HG02973 (cell line): ENCODE measurements around the gene GMPR.
"Not testable (repeated sequence)": the region's sequence is repeated elsewhere in the genome, so short reads cannot be mapped to it uniquely, and the experiment has no call there.

Experiments used
- ATAC-seq: cut with Tn5 transposase; IDR thresholded peaks from one replicate; pipeline ENCODE4 v1.9.1; 2021; ENCODE audit warnings: moderate library complexity; ENCODE audit not compliant: unreplicated experiment

The GMPR gene

DNA sequence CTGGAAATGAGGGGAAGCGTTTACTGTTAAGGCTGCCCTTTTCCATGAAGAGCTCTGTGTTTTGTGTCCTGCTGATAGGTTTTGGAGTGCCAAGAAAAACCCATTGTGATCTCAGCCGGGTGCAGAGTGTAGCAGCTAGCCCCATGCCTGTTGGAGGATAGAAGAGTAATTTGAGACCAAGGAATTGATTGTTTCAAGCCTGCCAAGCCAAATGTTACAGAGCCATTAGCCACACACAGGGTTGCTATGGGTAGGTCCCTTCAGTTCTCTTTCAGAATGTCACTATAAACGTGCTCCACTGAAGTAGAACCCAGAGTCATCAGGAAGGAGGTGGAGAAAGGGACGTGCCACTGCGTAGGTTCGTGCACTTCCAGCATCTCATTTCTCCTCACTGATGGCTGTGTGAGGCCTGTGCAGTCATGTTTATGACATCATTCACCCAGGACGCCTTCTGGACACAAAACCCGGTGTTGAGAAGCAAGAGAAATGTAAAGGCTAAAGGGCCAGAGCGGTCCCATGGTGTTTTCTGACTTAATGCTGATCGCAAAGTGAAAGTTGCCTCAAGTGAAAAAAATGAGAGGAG is 6.6 kb downstream of the GMPR start:
- ATAC-seq, result no peak

DNA sequence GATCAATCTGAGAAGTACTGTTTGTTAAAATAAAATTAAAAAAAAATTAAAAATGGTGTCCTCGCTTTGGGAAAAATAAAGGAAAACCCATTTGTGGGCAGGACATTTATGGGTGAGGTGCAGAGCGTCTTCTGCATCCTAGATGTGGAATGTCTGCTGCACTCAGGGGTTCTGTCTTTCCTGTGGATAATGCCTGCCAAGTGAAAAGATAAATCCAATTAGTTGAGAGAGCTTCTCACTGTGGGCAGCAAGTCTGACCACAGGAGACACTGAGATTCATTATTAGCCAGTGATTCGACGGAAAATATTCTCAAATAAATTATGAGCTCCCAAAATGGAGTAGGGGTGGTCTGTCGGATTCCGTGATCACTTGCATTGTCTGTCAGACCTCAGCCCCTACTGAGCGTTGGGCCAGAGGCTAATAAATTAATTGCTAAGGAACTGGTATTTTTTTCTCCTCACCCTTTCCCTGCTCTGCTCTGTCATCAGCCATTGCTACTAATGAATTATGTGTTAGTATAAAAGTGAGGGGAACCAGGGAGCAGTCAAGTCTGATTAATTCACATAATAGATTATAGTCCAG is 10.0 kb downstream of the GMPR start:
- ATAC-seq, result no peak

DNA sequence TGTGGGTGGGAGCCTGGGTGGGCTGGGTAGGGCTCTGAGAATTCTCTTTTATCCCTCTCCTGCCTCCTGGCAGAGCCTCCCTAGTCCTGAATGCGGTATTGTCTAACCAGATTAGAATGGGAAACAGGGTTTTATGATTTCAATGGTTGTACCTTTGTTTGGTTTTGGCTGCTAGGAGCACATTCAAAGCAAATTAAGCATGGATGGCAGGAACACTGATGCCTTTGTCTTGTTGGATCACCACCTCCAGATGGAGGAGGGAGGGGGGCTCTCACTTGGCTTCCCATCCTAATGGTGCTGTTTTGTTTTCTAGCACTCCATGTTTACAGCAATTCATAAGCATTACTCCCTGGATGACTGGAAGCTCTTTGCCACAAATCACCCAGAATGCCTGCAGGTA is 11.6 kb downstream of the GMPR start:
- no peak for ATAC-seq

DNA sequence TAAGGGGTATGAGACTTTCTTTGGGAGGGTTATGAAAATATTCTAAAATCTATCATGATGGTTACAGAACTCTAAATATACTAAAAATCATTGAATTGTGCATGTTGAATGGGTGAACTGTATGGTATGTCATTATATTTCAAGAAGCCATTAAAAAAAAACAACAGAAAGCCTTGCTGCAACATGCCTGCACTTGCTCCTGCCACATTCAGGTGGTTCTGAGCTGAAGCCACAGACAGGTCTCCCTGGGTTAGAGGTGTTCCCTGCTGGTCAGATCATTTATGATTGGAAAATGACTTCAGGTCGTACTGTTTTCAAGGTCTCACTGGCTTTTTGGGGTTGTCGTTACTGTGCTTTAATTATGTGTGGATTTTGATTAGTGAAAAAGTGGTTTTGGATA is 13.3 kb downstream of the GMPR start:
- no peak for ATAC-seq

GRCh38 chr6:16252686-16253299 is 14.4 kb downstream of the GMPR start:
- ATAC-seq, result no peak

GRCh38 chr6:16253399-16254144 is 15.2 kb downstream of the GMPR start:
- ATAC-seq, result no peak

DNA sequence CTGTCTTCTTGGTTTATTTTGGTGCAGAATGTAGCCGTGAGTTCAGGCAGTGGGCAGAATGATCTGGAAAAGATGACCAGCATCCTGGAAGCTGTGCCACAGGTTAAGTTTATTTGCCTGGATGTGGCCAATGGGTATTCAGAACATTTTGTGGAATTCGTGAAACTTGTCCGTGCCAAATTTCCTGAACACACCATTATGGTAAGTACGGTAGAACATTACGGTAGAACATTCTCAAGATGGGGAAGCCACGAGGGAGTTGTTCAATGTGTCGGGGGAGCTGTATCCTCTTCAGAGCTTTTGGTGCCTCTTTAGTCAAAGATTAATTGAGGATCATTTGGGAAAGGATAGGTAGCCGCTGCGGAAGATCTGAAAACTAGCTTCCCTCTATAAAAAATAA is 16.1 kb downstream of the GMPR start:
- ATAC-seq, result no peak

GRCh38 chr6:16256781-16257180 is 18.4 kb downstream of the GMPR start:
- no peak for ATAC-seq

- no peak for ATAC-seq
Measured at GRCh38 chr6:16257999-16258708, 19.8 kb downstream of the GMPR start.

- ATAC-seq, result no peak
Measured at GRCh38 chr6:16258709-16259075, 20.3 kb downstream of the GMPR start.

DNA sequence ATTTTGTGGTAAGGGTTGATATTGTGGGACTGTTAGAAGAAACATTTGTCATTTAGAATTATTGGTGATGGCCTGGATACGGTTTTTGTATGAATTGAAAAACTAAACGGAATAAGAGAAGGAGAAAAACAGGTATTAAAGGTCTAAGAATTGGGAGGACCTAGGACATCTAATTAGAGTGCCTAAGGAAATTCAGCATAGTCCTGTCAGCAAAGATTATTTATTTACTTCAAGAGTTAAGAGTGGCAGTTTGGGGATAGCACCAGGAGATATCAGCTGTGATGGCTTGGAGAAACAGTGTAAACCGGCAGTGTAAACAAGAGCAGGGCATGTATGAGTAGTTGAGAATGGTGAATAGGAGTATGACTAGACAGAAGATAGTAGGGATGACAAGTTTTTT is 21.2 kb downstream of the GMPR start:
- ATAC-seq, result not testable (repeated sequence)

GRCh38 chr6:16260602-16261001 is 22.2 kb downstream of the GMPR start:
- not testable (repeated sequence) for ATAC-seq

DNA sequence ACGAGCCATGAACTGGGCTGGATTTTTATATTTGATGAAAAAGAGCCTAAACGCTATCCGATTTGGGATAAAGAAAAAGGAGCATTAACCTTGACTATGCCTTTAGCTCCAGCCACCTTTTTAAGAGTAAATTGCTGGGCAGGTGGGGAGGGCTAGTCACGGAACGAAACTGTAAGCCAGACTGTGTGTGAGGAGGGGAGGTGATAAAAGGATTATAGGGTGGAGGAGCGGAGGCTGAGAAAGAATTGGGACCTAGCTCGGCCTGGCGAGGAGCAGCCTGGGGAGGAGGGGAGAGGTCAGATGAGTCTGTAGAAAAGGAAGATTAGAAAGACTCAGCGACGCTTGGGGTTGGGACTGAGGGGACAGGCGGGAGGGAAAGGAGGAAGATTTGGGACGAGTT is 24.4 kb downstream of the GMPR start:
- ATAC-seq, result not testable (repeated sequence)

DNA sequence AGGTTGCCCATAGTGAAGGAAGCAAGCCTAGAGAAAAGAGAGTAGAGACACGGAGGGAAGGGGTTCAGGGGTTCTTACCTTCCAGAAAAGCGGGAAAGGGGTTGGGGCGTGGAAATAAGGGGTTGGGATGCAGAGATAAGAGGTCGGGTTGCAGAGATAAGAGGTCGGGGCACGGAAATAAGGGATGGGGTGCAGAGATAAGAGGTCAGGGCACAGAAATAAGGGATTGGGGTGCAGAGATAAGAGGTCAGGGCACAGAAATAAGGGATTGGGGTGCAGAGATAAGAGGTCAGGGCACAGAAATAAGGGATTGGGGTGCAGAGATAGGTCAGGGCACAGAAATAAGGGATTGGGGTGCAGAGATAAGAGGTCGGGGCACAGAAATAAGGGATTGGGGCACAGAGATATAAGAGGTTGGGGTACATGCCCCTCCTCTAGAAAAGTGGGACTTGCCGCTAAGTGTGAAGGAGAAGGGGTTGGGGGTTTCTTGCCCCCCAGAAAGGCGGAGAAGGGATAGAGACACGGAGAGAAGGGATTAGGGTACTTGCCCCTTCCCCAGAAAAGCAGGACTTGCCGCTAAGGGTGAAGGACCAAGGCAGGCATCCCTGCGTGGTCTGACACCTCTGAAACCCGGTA is 25.2 kb downstream of the GMPR start:
- not testable (repeated sequence) for ATAC-seq

GRCh38 chr6:16264785-16265184 is 26.4 kb downstream of the GMPR start:
- ATAC-seq, result no peak

DNA sequence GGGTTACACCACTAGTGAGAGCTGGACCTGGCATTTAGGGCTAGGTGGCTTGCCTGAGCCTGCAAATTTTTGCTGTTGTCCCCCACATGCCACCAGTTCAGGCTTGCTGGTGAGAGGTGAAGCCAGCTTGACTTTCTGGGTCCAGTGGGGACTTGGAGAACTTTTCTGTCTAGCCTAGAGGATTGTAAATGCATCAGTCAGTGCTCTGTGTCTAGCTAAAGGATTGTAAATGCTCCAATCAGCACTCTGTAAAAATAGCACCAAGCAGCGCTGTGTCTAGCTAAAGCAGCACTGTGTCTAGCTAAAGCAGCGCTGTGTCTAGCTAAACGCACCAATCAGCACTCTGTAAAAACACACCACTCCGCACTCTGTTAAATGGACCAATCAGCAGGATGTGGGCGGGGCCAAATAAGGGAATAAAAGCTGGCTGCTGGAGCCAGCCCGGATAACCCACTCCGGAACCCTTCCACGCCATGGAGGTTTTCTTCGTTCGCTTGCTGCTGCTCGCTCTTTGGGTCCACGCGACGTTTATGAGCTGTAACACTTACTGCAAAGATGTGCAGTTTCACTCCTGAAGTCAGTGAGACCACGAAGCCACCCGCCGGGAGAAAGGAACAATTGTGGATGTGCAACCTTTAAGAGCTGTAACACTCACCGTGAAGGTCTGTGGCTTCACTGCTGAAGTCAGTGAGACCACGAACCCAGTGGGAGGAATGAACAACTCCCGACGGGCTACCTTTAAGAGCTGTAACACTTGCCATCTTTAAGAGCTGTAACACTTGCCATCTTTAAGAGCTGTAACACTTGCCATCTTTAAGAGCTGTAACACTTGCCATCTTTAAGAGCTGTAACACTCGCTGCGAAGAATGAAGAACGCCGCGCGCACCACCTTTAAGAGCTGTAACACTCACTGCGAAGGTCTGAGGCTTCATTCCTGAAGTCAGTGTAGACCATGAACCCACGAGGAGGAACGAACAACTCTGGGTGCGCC is 27.3 kb downstream of the GMPR start:
- no peak for ATAC-seq

- no peak for ATAC-seq
Measured at GRCh38 chr6:16267428-16268263, 29.3 kb downstream of the GMPR start.

- not testable (repeated sequence) for ATAC-seq
Measured at GRCh38 chr6:16269442-16270070, 31.2 kb downstream of the GMPR start.
